Smooth muscle cell (in vitro differentiated cells): ENCODE measurements around the gene RNPS1. TPM values are rescaled to one million over a fixed set of nuclear protein-coding genes. Genes with fewer than 3 reads are reported as not detected.

Source experiments
- DNase-seq: peaks from one replicate; lab custom pipeline; 2025; ENCODE audit not compliant: unreplicated experiment; lab: John Stamatoyannopoulos, UW
- H2AFZ ChIP-seq: fragments of 200-600 bp; sonication (generic); 2 replicates; pipeline ENCODE4 v1.6.0; 2016; ENCODE audit warnings: antibody characterized with exemption, low read depth, mild to moderate bottlenecking
- H3F3A ChIP-seq: fragments of 200-600 bp; sonication (generic); 2 replicates; pipeline ENCODE4 v1.6.0; 2017; ENCODE audit warnings: antibody characterized with exemption, low read depth
- H3K27ac ChIP-seq: fragments of 200-600 bp; sonication (generic); 2 replicates; pipeline ENCODE4 v1.5.1; 2016; ENCODE audit warnings: low read depth, mild to moderate bottlenecking
- H3K27me3 ChIP-seq: fragments of 200-600 bp; sonication (generic); 2 replicates; pipeline ENCODE4 v1.6.1; 2016; ENCODE audit warnings: low read depth, mild to moderate bottlenecking
- H3K36me3 ChIP-seq: fragments of 200-600 bp; sonication (generic); 2 replicates; pipeline ENCODE4 v1.5.1; 2016; ENCODE audit warnings: low read depth
- H3K4me1 ChIP-seq: fragments of 200-600 bp; sonication (generic); 2 replicates; pipeline ENCODE4 v1.5.1; 2016; ENCODE audit warnings: low read depth
- H3K4me2 ChIP-seq: fragments of 200-600 bp; sonication (generic); 2 replicates; pipeline ENCODE4 v1.6.0; 2016; ENCODE audit warnings: mild to moderate bottlenecking
- H3K4me3 ChIP-seq: fragments of 200-600 bp; sonication (generic); 2 replicates; pipeline ENCODE4 v1.5.1; 2016; ENCODE audit warnings: mild to moderate bottlenecking
- H3K79me2 ChIP-seq: fragments of 200-600 bp; sonication (generic); 2 replicates; pipeline ENCODE4 v1.6.0; 2016; ENCODE audit warnings: low read depth, mild to moderate bottlenecking
- H3K9ac ChIP-seq: fragments of 200-600 bp; sonication (generic); 2 replicates; pipeline ENCODE4 v1.6.0; 2016; ENCODE audit warnings: low read depth
- H3K9me3 ChIP-seq: fragments of 200-600 bp; sonication (generic); replicated peaks from 2 replicates; pipeline ENCODE4 v1.5.1; 2016; ENCODE audit warnings: low read depth
- H4K20me1 ChIP-seq: fragments of 200-600 bp; sonication (generic); 2 replicates; pipeline ENCODE4 v1.6.0; 2016; ENCODE audit warnings: low read depth
- CTCF ChIP-seq: fragments of 200-600 bp; sonication (generic); IDR thresholded peaks from 2 replicates; pipeline ENCODE4 v1.5.1; 2017; ENCODE audit warnings: borderline replicate concordance, mild to moderate bottlenecking, antibody characterized with exemption; ENCODE audit not compliant: insufficient read depth, poor library complexity, severe bottlenecking
- WGBS: methylation state at CpG from one replicate; pipeline ENCODE4 v1.1.7; 2016; ENCODE audit warnings: low lambda C conversion rate; 5-methylcytosine and 5-hydroxymethylcytosine counted together
- polyA plus RNA-seq: library from polyadenylated mRNA; unstranded; fragments of >200 nt; fragmentation: Nextera tagmentation; extraction: Ambion mirVana; gene quantifications from 2 replicates; pipeline ENCODE4 v1.2.1, GENCODE V29; 2016
- total RNA-seq: library from RNA; depleted of rRNA; stranded (reverse); fragments of >200 nt; gene quantifications from 2 replicates; pipeline ENCODE4 v1.2.3, GENCODE V29; 2014

The RNPS1 gene
- total and polyA plus RNA-seq, 2 experiments from 2014 or later: 87.9 to 192 TPM

- no peak for TF ChIP-seq CTCF
- Histone ChIP-seq H3K9me3 (no peaks in the 10 kb centered on the region), H3K4me2 (no peak overlapping the region), H3K79me2 (no peaks in the 10 kb centered on the region), H2AFZ (no peak overlapping the region), H3K9ac (no peak overlapping the region), H3K4me1 (no peaks in the 10 kb centered on the region), H3K36me3 (no peaks in the 10 kb centered on the region), H3F3A (no peaks in the 10 kb centered on the region), H3K27me3 (peaks cover 2% of the 10 kb centered on the region), H4K20me1 (no peaks in the 10 kb centered on the region), H3K4me3 (no peak overlapping the region), H3K27ac (no peak overlapping the region)
- WGBS: 88% methylated on average over 26 of the region's 26 CpGs
- DNase-seq: no peak
Measured at GRCh38 chr16:2278956-2279800, 11.3 kb upstream of the RNPS1 start.

- Histone ChIP-seq H3K27me3 (peaks cover 2% of the 10 kb centered on the region), H3K27ac (no peak overlapping the region), H3K4me2 (no peak overlapping the region), H2AFZ (no peak overlapping the region), H3K36me3 (no peaks in the 10 kb centered on the region), H3K9ac (no peak overlapping the region), H3K4me3 (no peak overlapping the region), H3K9me3 (no peaks in the 10 kb centered on the region), H3F3A (no peaks in the 10 kb centered on the region), H3K79me2 (no peaks in the 10 kb centered on the region), H4K20me1 (no peaks in the 10 kb centered on the region), H3K4me1 (no peaks in the 10 kb centered on the region)
- DNase-seq: no peak
- 88% methylated on average over 14 of the region's 14 CpGs for WGBS
- no peak for TF ChIP-seq CTCF
Measured at GRCh38 chr16:2278272-2278608, 10.3 kb upstream of the RNPS1 start.

- Histone ChIP-seq H4K20me1 (no peaks in the 10 kb centered on the region), H3K27me3 (peaks cover 2% of the 10 kb centered on the region), H3K79me2 (no peaks in the 10 kb centered on the region), H3K4me1 (no peaks in the 10 kb centered on the region), H3K27ac (no peak overlapping the region), H3K4me2 (no peak overlapping the region), H3K9me3 (no peaks in the 10 kb centered on the region), H3K4me3 (no peak overlapping the region), H3F3A (no peaks in the 10 kb centered on the region), H3K9ac (no peak overlapping the region), H3K36me3 (no peaks in the 10 kb centered on the region), H2AFZ (no peak overlapping the region)
- WGBS: 93% methylated on average over 21 of the region's 25 CpGs
- no peak for TF ChIP-seq CTCF
- DNase-seq: no peak
Measured at GRCh38 chr16:2277466-2278271, 9.7 kb upstream of the RNPS1 start.
